GM18511 (cell line): ENCODE results near the gene EFNB2.

Experiments
- ATAC-seq: cut with Tn5 transposase; IDR thresholded peaks from one replicate; pipeline ENCODE4 v1.9.1; 2021; ENCODE audit warnings: mild to moderate bottlenecking, moderate library complexity; ENCODE audit not compliant: unreplicated experiment

Gene EFNB2

DNA sequence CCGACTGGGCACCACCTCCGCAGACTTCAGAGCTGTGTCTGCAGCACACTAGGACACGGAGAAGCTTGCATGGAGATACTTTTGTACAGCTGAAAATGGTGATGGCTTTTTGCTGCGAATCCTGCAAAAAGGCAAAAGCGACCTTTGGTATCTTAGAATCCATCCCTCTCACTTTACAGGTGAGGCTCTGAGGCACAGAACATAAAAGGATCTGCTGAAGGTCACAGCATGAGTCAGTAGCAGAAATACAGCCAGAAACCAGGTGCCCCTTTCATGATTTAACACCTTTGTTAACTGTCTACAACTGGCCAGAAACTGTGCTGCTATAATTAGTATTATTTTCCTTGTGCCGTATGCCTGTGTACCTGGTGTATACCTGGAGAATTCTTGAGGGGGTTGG, 48.3 kb downstream of the EFNB2 start:
- ATAC-seq: no peak

DNA sequence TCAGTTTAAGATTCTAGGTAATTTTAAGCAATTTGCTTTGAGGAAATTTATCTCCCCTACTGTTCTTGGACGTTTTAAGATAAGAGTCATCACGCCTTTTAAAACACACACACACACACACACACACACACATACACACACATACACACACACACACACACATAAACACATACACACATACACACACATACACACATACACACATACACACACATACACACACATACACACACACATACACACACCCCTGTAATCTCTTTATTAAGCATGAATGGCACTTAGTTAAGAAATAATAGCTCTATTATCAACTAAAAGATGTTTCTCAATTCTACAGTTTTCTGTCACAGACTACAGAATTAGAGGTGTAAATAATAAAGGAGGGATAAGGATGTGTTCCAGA, 49.2 kb downstream of the EFNB2 start:
- ATAC-seq: no peak

DNA sequence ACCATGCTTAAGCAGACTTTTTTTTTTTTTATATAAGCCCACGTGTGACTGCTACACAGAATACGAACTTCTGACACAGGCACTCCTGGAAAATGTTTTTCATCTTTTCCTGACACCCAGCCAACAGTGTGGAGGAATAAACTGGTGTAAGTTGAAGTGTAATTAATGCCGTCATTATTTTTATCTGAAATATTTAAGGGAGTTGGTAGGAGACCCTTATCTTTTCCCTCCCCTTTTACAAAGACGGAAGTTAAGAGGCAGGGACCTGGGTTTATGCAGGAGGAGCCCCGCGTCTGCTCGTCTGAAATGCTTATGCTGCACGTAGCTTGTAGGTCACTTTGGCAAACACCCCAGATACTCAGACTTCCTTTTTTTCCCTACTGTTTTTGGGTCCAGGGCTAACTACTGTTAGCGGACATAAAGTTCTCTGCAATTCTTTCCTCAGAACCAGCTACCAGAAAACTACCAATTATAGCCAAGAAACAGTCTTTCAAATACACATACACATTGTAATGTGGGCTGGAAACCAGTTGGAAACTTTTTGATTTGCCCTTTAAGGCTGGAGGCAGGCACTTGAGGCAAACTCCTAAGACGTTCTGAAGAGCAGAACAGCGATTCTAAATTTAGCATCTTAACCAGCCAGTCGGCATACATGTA, 50.8 kb downstream of the EFNB2 start:
- ATAC-seq: no peak

DNA sequence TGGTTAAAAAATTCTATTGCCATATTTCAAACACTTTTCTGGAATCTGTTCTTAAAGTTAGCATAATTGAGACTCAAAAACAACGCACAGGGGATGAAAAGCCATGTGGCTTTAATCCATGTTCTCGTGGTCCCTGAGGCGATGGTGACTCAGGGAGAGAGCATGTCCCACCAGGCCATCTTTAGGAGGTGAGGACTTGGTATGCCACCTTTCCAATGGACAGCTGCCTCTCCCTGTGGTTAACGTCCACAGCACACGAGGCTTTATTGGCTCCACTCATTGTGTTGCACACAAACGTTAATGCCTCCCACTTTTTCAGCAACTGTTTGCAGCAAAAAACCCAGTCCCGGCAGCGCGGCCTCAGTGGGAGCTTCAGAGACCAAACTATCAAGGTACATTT, 51.4 kb downstream of the EFNB2 start:
- no peak for ATAC-seq

DNA sequence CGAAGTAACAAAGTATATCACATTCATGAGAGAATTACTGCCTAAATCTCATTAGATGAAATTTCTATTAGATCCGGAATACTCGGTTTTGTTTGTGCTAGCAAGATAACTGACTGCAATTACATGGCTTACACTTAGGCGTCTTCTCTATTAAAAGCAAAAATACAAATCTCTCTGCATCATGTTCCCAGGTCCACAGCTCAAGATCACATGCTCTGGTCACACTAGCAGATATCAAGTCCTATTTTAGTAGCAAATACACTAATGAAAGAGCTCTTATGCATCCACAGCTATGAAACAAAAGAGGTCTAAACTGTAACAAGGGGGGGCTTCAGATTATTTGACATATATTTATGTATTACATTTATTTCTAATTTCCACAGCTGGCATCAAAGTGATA, 53.5 kb downstream of the EFNB2 start:
- ATAC-seq: no peak

DNA sequence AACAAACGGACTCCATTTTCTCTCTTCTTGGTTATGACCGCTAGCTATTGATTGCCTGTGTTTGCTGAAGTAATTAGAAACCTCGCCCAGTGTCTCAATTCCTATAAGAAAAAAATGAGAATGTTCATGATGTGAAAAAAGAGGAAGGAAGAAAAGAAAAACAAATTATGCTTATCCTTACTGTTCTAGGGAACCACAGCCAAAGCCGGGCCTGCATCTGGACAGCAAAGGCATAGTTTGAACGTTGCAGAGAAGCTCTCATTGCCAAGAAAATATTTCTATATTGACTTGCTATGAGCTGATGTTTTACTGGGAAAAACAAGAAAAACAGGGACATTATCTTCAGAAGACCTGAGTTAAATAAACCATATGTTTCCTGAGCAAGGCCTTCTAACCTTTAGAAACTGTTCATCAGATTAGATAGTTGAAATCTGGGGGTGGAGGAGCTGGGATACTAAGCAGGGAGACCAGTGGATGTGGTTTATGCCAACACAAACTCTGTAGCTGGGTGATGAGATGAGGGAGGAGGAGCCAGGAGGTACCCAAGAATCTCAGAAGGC, 55.0 kb downstream of the EFNB2 start:
- no peak for ATAC-seq

DNA sequence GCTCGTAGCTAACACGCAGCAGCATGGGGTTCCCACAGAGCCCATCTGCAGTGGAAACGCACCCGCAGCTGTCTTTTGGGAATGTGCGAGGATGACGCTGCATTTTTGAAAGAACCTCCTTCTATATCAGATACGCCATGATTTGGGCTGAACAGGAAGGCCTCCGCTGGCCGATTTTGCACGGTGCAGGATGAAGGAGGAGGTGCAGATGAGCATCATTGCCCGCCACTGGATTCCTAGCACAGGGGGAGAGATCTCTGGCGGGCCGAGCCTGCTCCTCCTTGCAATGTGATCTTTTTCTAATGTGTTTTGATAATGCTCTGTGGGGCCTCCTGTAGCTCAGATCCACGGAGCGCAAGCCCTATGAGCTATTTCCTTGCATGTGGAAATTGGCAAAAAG, 55.5 kb downstream of the EFNB2 start:
- ATAC-seq: no peak

DNA sequence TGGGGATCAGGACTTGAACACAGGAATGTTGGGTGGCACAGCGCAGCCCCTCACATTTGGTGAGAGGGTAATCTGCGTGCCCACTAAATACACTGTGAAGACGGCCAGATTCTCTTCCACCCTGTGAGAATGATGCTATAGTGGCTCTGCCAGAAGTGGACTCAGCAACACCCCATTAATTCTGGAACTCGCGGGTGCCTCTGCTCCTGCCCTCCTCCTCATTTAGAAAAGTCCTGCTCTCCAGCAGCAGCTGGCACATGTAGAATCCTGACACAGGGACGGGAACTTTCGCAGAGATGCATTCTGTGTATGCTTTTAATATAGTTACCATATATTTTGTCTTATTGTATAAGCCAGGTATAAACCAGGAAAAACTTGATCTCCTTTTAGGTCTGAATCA, 57.3 kb downstream of the EFNB2 start:
- no peak for ATAC-seq

DNA sequence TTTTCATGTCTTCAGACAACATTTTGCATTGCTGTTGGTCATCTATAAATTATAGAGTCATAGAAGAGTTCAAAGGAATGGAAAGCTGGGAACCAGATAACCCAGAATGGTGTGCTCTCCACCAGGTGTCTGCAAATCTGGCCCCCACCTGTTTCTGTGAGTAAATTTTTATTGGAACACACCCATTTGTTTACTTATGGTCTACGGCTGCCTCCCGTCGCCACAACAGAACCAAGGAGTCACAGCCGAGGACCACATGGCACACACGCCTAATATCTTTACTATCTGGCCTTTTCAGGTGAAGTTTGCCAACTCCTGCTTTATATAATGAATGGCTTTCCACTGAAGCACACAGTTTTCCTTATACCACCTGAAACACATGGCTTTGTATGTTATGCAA, 58.2 kb downstream of the EFNB2 start:
- no peak for ATAC-seq

DNA sequence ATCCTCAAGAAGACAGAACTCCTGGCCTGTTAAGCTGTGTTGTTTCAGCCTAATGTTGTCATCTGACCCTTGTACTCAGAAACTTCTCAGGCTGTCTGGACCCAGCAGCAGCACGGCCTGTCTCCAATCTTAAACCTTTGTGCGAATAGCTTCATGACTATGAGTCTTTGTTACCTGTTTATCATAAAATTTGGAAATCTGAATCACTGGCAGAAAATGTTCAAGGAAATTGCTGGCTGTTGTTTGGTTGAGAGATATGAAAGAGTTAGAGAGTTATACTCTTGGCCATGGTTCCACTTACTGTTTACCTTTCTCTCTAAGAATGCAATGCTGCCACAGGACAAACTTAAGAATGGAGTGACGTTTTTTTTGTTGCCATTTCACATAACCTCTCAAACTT, 59.6 kb downstream of the EFNB2 start:
- ATAC-seq: no peak

DNA sequence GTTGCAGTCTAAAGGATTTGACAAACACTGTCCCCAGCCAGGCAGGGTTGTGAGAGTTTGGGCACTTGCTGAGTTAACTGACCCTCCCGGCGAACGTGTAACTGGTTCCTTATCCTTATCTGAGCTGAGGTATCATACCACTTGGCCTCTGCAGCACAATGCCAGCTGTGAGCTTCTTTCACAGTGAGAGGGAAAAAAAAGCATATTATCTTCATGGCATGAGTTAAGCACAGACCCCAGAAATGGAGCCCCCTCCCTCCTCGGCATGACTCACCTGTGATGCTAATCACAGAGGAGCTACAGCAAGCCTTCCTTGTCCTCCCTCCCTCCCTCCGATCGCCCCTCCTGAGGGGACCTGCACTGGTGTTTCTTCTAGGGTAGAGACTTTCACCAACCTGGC, 60.5 kb downstream of the EFNB2 start:
- no peak for ATAC-seq

DNA sequence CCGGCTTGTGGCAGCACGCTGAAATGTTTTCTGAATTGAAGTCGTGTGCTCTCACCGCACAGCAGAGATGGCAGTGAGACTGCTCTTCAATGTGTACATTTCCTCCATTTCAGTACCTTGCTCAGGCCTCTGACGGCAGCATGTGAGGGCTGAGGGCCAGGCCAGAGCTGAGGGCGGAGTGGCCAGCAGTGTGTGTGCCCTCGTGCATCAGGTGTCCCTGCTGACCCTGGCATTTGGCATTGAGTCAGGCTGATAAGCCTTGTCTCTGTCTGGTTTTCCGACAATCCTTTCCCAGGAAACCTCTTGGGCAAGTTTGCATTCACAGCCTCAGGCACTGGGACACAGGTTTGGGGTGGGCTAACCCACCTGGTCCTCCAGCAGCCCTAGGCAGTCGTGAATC, 62.3 kb downstream of the EFNB2 start:
- no peak for ATAC-seq

DNA sequence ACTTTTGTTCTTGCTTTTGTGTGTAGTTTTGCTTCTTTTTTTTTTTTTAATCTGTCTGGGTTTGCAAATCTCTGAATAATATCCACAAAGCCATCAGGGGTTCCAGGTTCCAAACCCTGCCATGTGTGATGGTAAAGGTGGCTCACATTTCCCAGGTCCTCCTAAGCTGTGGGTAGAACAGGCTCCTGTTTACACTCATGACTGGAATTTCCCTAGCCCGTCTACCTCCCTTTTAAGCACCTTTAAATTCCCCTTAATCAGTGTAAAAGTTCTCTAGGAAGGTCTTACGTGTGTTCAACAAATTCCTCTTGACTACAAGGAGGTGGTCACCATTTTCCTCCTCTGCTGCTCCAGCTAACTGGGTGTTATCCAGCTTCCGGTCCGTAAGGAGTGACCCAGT, 62.8 kb downstream of the EFNB2 start:
- ATAC-seq: no peak

DNA sequence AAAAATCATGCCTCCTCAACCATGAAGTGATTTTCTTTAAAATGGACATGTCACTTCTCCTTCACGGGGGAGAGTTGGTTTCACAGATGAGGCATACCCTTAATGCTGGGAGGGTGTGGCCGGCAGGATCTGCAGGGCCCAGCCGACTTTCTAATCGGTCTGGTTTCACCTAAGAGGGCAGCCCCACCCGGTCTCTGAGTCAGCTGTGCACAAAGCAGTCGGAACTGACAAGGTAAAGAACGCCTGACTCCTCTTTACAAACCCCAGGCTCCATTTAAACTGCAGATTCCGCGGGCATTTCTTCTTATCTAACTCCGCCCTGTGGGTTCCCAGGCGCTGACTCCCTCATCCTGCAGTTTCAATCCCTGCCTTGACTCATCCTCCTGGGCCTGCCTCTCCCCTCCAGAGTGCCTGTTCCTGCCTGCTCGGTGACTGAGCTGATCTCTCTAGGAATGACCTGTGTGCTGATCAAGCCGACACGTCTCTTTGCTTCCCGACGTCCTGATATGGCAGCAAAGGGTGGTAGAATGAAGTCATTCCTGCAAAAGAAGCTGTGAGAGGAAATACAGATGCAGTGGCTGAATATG, 63.4 kb downstream of the EFNB2 start:
- peak; percentile 67 for ATAC-seq

DNA sequence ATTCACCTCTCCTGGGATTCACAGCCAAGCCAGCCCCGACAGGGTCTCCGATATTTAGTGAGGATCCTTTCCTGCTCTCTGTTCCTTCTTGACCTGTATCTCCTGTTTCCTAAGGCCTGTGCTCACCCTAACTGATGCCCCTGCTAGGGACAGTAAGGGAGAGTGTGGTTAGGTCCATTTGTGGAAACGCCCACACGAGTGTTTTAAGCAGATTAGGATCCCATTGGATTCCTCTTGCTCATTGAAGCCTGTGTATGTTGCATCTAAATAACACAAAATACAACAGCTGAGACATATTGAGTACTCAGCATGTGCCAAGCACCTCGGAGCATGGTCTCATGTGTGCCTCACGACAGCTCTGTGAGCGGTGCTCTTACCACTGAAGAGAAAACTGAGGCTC, 64.9 kb downstream of the EFNB2 start:
- no peak for ATAC-seq

DNA sequence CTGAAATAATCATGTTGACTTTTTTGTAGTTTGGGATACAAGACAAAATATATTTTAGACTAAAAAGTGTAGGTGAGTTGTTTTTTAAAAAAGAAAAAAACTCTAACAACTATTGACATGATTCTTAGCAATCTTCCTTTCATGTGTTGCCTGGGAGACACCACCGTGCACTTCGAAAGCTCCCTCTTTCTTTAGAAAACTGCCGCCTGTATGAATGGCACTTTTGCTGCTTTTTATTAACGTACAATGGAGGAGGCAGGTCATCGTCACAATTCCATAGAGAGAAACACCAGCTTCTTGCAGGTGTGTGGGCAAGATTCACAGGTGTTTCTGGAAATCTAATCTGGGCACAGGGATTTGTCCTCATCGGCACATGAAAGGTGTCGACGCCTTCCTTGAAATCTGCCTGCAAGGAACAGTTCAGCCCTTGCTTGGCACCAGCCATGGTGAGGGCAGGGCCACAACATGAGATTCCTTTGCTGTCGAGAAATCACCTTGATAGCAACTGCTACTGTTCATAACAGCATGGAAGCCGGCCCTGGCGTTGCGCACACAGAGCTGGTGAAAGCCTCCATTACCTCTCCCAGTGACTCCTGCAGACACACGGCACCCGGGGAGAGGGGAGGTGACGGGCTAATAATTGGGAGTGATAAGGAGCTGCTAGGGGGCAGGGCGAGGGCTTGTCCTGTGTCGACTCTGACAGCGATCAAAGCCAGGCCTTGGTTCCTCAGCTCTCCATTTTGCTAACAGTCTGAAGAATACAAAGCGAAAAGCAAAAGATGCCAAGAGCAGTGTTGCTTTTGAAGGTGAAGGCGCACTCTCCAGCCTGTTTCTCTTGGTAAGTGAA, 66.5 kb downstream of the EFNB2 start:
- ATAC-seq: no peak

DNA sequence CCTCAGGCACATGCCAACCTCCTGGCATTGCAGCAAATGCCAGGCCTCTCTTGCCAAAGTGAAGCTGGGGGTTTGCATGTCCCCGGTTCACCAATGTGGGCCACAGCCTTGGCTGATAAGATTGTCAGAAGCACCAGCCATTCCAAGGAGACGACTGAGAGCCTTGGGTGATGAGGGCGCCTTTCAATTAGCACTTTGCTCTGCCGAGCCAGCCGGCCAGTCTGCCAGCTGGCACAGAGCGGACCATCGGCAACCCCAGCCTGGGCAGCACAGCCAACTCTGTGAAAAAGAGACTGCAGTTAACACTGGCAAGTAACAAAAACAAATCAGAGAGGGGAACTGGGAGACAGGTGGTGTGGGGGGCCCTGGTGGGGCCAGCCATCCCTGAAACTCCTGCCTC, 67.3 kb downstream of the EFNB2 start:
- no peak for ATAC-seq

DNA sequence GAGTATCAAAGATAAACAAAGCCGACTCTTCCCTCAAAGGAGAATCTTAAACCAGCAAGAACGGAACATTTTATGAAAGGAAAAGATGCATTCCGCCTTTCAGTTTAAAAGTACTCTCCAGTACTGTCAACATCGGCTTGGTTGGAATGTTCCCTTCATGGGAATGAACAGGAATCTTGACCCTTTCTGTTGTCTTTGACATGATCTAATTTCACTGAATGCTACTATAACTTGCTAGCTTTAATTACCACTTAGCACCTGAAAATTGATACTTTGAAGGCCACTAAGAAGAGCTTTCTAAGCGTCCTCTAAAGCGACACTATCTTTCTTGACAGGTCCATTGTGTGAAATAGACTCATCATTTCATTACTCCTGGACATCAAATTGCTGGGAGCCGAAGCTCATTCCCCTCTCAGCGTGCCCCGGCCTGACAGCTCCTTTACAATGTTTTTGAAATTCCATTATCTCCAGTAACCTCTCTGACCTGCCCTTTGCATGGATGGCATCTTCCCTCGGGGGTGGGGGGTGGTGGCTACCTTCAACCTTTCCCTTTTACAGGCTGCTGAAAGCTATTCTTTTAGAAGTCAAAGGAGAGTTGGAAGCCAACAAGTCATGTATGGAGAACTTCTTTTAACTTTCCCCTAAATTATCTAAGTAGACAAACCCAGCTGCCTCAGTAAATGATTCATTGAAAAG, 67.9 kb downstream of the EFNB2 start:
- no peak for ATAC-seq

DNA sequence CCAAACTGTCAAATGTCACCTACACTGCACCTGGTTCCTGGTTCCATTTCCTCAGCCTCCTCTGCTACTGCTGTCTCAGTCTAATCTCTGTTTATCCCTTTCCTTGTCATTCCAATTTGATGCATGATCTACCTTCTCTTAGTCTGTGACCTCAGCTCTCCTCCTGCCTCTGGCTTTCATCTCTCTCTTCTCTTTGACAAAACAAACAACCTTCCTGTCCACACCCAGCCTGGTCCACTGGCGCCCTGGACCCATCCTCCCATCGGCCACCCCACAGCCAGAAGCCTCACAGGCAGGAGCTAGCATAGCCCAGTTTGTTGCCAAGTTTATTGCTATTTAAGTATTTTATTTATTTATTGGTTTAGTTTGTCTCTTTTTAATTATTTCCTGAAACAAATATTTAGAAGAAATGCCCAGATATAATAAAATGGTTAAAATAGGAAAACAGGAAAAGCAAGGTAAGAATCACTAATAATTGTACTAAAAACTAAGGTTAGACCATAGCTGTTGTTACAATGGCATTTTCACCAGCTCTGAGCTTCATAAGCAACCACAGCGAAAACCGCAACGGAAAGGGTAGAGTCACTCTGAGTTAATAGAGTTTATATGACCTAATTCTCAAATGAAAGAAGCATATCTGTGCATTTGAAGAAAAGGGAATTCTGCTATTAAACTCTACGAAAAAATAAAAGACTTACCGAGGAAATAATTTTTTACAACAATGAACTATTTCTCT, 68.6 kb downstream of the EFNB2 start:
- no peak for ATAC-seq

DNA sequence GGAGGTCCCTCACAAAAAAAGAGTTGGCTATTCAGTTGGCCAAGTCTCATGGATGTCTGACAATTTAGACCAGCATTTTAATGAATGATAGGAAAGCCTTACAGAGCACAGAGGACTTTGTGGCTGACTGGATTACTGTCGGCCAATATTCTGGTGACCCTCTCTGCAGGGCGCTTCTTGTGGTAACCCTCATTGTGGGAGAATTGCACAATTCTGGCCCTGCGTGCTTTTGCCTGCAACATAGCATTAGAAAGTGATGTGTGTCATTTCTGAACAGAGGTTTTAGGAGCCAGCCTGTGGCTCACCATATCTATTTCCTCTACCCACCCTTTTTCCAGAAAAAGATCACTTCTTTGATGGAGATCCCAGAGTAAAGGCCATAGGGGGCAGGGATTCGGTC, 71.4 kb downstream of the EFNB2 start:
- no peak for ATAC-seq

DNA sequence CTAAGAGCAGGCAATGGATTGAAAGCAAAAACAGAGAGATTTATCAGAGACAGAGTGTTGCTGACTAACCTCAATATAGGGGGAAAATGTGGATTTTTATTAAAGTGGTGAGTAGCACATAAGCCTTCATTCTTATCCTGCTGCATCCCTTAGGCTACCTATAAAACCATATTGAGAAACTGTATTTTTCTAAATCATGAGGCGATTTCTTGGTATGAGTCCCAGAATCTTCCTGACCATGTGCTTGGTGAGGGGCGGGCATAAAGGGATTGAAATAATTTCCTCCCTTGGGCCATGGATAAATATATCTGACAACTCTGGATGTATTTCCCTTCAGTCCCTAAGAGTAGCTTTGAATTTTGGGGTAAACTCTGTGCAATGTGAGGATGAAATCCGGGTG, 72.8 kb downstream of the EFNB2 start:
- ATAC-seq: no peak
